HUES48 (cell line): Measurements from ENCODE around the gene IRF2.

Experiments
- H3K27ac ChIP-seq: one replicate; pipeline ENCODE4 v1.7.0; 2013; ENCODE audit warnings: low read depth, low read length, inconsistent platforms
- H3K27me3 ChIP-seq: 2 replicates; pipeline ENCODE4 v1.6.1; 2013; ENCODE audit warnings: mild to moderate bottlenecking, low read length; ENCODE audit not compliant: control insufficient read depth, insufficient read depth
- H3K36me3 ChIP-seq: 2 replicates; pipeline ENCODE4 v1.6.1; 2013; ENCODE audit warnings: low read length; ENCODE audit not compliant: control insufficient read depth, insufficient read depth
- H3K4me1 ChIP-seq: 2 replicates; pipeline ENCODE4 v1.6.1; 2013; ENCODE audit warnings: mild to moderate bottlenecking, low read length; ENCODE audit not compliant: control insufficient read depth, insufficient read depth
- H3K4me3 ChIP-seq: 2 replicates; pipeline ENCODE4 v1.5.1; 2013; ENCODE audit warnings: mild to moderate bottlenecking, low read depth, low read length
- H3K9ac ChIP-seq: 2 replicates; pipeline ENCODE4 v1.6.1; 2013; ENCODE audit warnings: mild to moderate bottlenecking, low read depth, low read length, moderate library complexity
- H3K9me3 ChIP-seq: 2 replicates; pipeline ENCODE4 v1.6.1; 2013; ENCODE audit warnings: low read length; ENCODE audit not compliant: control insufficient read depth, insufficient read depth

IRF2 gene

GRCh38 chr4:184373886-184374405 is 100.4 kb downstream of the IRF2 start:
- Histone ChIP-seq H3K9ac (no peak overlapping the region), H3K36me3 (no peaks in the 10 kb centered on the region), H3K27me3 (no peaks in the 10 kb centered on the region), H3K27ac (no peak overlapping the region), H3K4me1 (no peaks in the 10 kb centered on the region), H3K4me3 (no peak overlapping the region), H3K9me3 (no peaks in the 10 kb centered on the region)

GRCh38 chr4:184371390-184371787 is 103.0 kb downstream of the IRF2 start:
- no peaks in the 10 kb centered on the region for H3K36me3 ChIP-seq
- H3K27me3 ChIP-seq: no peaks in the 10 kb centered on the region
- no peaks in the 10 kb centered on the region for H3K9me3 ChIP-seq
- H3K4me3 ChIP-seq: no peak overlapping the region
- H3K4me1 ChIP-seq: no peaks in the 10 kb centered on the region
- no peak overlapping the region for H3K27ac ChIP-seq
- H3K9ac ChIP-seq: no peak overlapping the region

- no peak overlapping the region for H3K4me3 ChIP-seq
- H3K27ac ChIP-seq: no peak overlapping the region
- no peaks in the 10 kb centered on the region for H3K9me3 ChIP-seq
- H3K27me3 ChIP-seq: no peaks in the 10 kb centered on the region
- no peaks in the 10 kb centered on the region for H3K4me1 ChIP-seq
- no peaks in the 10 kb centered on the region for H3K36me3 ChIP-seq
- no peak overlapping the region for H3K9ac ChIP-seq
Observed at GRCh38 chr4:184370711-184371389, 103.5 kb downstream of the IRF2 start.

GRCh38 chr4:184369871-184370270 is 104.5 kb downstream of the IRF2 start:
- no peak overlapping the region for H3K27ac ChIP-seq

GRCh38 chr4:184368731-184369130 is 105.6 kb downstream of the IRF2 start:
- H3K27ac ChIP-seq: no peak overlapping the region
- H3K27me3 ChIP-seq: no peaks in the 10 kb centered on the region
- H3K4me1 ChIP-seq: no peaks in the 10 kb centered on the region
- H3K4me3 ChIP-seq: no peak overlapping the region
- H3K9me3 ChIP-seq: no peaks in the 10 kb centered on the region
- no peak overlapping the region for H3K9ac ChIP-seq
- no peaks in the 10 kb centered on the region for H3K36me3 ChIP-seq

More at GRCh38 chr4:184369871-184370270, 104.5 kb downstream of the IRF2 start:
- Histone ChIP-seq H3K9ac (no peak overlapping the region), H3K9me3 (no peaks in the 10 kb centered on the region), H3K4me3 (no peak overlapping the region), H3K4me1 (no peaks in the 10 kb centered on the region), H3K36me3 (no peaks in the 10 kb centered on the region), H3K27me3 (no peaks in the 10 kb centered on the region)

- H3K9me3 ChIP-seq: no peaks in the 10 kb centered on the region
- H3K4me1 ChIP-seq: no peaks in the 10 kb centered on the region
- H3K9ac ChIP-seq: no peak overlapping the region
- H3K4me3 ChIP-seq: no peak overlapping the region
- no peaks in the 10 kb centered on the region for H3K36me3 ChIP-seq
- no peak overlapping the region for H3K27ac ChIP-seq
- no peaks in the 10 kb centered on the region for H3K27me3 ChIP-seq
Observed at GRCh38 chr4:184368290-184368689, 106.1 kb downstream of the IRF2 start.

GRCh38 chr4:184364100-184364921 is 110.0 kb downstream of the IRF2 start:
- Histone ChIP-seq H3K9me3 (no peaks in the 10 kb centered on the region), H3K4me3 (no peak overlapping the region), H3K36me3 (no peaks in the 10 kb centered on the region), H3K27ac (no peak overlapping the region), H3K27me3 (no peaks in the 10 kb centered on the region), H3K4me1 (0 out of 2 replicates have a peak, but pooled peaks cover 4% of the 10 kb centered on the region), H3K9ac (no peak overlapping the region)

GRCh38 chr4:184363258-184363657 is 111.1 kb downstream of the IRF2 start:
- H3K36me3 ChIP-seq: no peaks in the 10 kb centered on the region
- no peak overlapping the region for H3K4me3 ChIP-seq
- H3K4me1 ChIP-seq: 0 out of 2 replicates have a peak, but pooled peaks cover 8% of the 10 kb centered on the region
- H3K9ac ChIP-seq: no peak overlapping the region
- no peak overlapping the region for H3K27ac ChIP-seq
- H3K27me3 ChIP-seq: no peaks in the 10 kb centered on the region
- H3K9me3 ChIP-seq: no peaks in the 10 kb centered on the region

GRCh38 chr4:184362396-184362795 is 112.0 kb downstream of the IRF2 start:
- no peaks in the 10 kb centered on the region for H3K9me3 ChIP-seq
- no peaks in the 10 kb centered on the region for H3K27me3 ChIP-seq
- no peak overlapping the region for H3K4me3 ChIP-seq
- H3K27ac ChIP-seq: no peak overlapping the region
- H3K36me3 ChIP-seq: no peaks in the 10 kb centered on the region
- no peak overlapping the region for H3K9ac ChIP-seq
- H3K4me1 ChIP-seq: 0 out of 2 replicates have a peak, but pooled peaks cover 8% of the 10 kb centered on the region

- Histone ChIP-seq H3K36me3 (no peaks in the 10 kb centered on the region), H3K9me3 (no peaks in the 10 kb centered on the region), H3K9ac (no peak overlapping the region), H3K27ac (no peak overlapping the region), H3K4me1 (0 out of 2 replicates have a peak, but pooled peaks cover 8% of the 10 kb centered on the region), H3K27me3 (no peaks in the 10 kb centered on the region), H3K4me3 (no peak overlapping the region)
Observed at GRCh38 chr4:184361443-184361842, 112.9 kb downstream of the IRF2 start.

- H3K27me3 ChIP-seq: no peaks in the 10 kb centered on the region
- 0 out of 2 replicates have a peak, but pooled peaks cover 8% of the 10 kb centered on the region for H3K4me1 ChIP-seq
- H3K4me3 ChIP-seq: no peak overlapping the region
- H3K9me3 ChIP-seq: no peaks in the 10 kb centered on the region
- H3K9ac ChIP-seq: no peak overlapping the region
- no peaks in the 10 kb centered on the region for H3K36me3 ChIP-seq
- H3K27ac ChIP-seq: no peak overlapping the region
Observed at GRCh38 chr4:184359888-184360287, 114.5 kb downstream of the IRF2 start.
